Esophagus squamous epithelium (tissue), 4 donors: ENCODE results near the gene GOLGB1.

Source experiments
- POLR2A ChIP-seq, 4 donors: fragments of 450-650 bp; IDR thresholded peaks; one replicate each; pipeline ENCODE4 v1.6.1; 2017; ENCODE audit warnings: antibody characterized with exemption in 4 of 4, mild to moderate bottlenecking in 4 of 4, moderate library complexity in 3 of 4
- TF ChIP-seq, protein P1 (sequence below), 6 experiments: fragments of 450-650 bp in 4 of 6; fragments of 200-600 bp in 2 of 6; sonication (generic) in 2 of 6; IDR thresholded peaks; one replicate each; pipeline ENCODE4 v1.5.1; 2016 to 2019; ENCODE audit warnings: antibody characterized with exemption in 6 of 6, mild to moderate bottlenecking in 4 of 6, moderate library complexity in 4 of 6

DNA sequence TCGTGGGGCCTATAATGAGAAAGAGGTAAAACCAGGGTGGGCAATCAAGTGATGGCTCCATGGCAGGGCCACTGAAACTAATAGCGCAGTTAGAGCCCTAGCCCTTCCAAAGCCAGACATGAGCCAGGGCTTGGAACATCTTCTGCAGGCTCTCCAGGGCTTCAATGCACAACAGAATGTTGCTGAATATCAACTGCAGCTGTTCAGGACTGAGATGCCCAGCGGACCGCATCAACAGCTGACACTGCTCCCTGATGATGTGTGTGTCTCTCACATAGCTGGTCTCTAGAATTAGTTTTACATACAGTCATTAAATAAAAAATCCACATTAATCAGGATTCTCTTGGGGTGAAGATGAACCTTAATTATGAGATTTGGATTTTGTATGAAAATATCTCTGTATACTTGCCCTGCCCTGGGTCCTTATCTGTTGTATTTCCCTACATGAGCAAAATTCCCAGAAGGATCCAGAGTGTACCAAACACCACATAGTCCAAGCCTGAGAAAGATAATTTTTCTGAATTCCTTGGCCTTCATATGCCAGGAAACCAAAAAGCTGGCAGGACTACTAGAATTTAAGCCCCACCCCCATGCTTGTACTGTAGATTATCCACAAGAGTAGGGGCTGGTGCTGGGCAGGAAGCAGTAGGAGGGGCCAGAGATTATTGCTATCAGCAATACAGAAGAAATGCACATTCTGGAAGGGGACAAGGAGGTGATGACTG is 7.7 kb upstream of the GOLGB1 start:
- TF ChIP-seq, protein P1, sequence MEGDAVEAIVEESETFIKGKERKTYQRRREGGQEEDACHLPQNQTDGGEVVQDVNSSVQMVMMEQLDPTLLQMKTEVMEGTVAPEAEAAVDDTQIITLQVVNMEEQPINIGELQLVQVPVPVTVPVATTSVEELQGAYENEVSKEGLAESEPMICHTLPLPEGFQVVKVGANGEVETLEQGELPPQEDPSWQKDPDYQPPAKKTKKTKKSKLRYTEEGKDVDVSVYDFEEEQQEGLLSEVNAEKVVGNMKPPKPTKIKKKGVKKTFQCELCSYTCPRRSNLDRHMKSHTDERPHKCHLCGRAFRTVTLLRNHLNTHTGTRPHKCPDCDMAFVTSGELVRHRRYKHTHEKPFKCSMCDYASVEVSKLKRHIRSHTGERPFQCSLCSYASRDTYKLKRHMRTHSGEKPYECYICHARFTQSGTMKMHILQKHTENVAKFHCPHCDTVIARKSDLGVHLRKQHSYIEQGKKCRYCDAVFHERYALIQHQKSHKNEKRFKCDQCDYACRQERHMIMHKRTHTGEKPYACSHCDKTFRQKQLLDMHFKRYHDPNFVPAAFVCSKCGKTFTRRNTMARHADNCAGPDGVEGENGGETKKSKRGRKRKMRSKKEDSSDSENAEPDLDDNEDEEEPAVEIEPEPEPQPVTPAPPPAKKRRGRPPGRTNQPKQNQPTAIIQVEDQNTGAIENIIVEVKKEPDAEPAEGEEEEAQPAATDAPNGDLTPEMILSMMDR (IDR thresholded peaks at IDR 0.05), result no peak
- no peak for TF ChIP-seq POLR2A (IDR thresholded peaks at IDR 0.05)
